Measurements from ENCODE around the gene TP53AIP1.

Gene TP53AIP1

DNA sequence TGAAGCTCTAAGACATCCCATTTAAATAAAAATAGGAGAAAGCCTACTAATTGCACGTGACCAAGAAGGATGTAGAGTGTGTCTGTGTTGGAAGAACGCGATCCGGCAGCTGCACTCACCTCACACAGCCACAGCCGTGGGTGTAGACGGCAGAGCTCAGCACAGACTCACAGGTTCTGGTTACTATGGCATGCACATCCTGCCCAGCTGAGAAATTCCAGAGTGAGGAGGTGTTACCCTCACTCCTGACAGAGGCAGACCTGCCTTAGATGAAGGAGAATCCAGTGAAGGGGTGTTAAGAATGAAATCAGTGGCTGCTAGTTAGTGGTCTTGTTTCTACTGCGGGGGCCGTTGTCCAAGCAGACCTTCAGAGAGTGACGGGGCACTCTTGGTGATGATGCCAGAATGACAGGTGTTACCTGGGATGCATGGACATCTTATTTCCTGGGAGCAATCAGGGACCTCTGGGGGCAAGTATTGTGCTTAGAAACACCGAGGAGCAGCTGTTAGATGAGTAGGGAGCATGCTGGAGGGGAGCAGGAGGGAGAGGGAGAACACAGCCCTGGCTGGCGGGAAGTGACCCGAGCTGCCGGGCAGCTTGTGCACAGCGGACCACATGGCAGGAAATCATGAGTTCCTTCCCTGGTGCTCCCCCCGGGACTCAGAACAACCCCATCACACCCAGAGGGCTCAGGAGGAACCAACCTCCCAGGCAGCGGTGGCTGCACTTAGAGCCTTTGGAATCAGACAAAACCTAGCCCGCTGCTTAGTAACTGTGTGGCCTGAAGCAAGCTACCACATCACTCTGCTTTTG is 39.2 kb downstream of the TP53AIP1 start:
- DNase-seq (ENCODE audit: low spot score): no peak
- H3K27ac ChIP-seq: peak overlapping the region in 1 of 2 donors; percentile 81
- no peak overlapping the region for H3K4me3 ChIP-seq
- TF ChIP-seq, protein P1, sequence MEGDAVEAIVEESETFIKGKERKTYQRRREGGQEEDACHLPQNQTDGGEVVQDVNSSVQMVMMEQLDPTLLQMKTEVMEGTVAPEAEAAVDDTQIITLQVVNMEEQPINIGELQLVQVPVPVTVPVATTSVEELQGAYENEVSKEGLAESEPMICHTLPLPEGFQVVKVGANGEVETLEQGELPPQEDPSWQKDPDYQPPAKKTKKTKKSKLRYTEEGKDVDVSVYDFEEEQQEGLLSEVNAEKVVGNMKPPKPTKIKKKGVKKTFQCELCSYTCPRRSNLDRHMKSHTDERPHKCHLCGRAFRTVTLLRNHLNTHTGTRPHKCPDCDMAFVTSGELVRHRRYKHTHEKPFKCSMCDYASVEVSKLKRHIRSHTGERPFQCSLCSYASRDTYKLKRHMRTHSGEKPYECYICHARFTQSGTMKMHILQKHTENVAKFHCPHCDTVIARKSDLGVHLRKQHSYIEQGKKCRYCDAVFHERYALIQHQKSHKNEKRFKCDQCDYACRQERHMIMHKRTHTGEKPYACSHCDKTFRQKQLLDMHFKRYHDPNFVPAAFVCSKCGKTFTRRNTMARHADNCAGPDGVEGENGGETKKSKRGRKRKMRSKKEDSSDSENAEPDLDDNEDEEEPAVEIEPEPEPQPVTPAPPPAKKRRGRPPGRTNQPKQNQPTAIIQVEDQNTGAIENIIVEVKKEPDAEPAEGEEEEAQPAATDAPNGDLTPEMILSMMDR (IDR thresholded peaks at IDR 0.05): no peak

DNA sequence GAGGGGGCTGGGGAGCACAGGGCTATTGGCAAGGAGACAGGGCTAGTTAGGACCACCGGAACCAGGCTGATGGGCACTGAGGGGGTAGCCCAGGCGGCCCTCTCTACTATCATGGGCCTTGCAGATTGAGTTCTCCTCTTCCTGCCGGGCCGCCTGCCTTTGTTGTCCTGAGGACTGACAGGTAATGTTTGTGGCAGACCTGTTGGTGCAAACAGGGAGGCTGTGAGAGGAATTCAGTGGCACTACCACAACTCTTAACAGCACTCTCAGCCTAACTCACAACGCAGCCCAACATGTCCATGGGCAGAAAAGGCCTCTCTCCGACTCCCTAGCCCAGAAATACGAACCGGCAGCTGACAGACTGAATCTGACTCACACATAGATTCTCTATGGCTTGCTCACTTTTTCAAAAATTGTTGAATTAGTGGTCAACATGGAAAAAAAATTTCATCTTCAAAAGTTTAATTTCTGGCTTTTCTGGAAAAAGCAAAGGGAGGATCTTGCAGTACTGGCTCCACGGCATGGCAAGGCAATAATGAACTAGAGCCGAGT is 40.1 kb downstream of the TP53AIP1 start:
- no peak overlapping the region for H3K4me3 ChIP-seq
- no peak for DNase-seq (ENCODE audit: low spot score)
- H3K27ac ChIP-seq: no peak overlapping the region
- TF ChIP-seq, protein P1 (IDR thresholded peaks at IDR 0.05): no peak

DNA sequence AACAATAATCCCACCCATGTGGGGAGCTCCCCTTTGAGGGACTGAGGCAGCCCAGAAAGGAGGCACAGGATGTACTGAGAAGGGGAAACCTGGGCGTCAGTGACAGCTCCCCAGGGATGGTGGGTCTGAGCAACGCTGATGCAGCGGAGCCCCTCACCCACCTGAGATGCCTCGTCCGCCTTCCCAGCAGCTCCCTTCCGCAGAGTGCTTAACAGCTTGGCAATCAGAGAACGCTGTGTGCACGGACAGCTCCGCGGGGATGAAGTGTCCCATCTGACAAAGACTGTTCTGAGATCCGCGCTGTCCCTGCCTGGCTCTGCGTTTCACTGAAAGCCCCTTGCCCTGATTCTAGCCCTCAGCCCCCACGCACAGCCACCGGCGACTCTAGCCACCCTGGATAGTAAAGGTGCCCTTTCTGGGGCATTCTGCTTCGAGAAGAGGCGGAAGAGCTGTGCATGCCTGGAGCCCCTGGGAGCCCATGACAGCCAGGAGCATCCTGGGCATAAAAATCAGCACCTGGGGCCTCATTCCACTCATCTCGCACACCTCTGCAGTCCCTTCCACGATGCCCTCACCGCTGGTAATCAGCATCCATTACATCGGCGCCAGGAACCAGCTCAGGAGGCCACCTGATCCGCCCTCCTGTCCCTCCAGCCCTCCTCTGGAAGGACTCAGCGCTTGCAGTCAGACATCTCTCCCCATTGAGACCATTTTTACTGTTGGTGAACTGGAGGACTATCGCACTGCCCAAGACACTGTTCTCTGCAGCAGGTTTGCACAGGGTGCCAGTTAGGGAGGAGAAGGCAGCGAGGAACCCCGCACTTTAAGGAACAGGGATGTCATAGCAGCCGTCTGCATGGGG is 40.8 kb downstream of the TP53AIP1 start:
- TF ChIP-seq, protein P1 (IDR thresholded peaks at IDR 0.05): no peak
- no peak for DNase-seq (ENCODE audit: low spot score)
- no peak overlapping the region for H3K27ac ChIP-seq
- no peak overlapping the region for H3K4me3 ChIP-seq

DNA sequence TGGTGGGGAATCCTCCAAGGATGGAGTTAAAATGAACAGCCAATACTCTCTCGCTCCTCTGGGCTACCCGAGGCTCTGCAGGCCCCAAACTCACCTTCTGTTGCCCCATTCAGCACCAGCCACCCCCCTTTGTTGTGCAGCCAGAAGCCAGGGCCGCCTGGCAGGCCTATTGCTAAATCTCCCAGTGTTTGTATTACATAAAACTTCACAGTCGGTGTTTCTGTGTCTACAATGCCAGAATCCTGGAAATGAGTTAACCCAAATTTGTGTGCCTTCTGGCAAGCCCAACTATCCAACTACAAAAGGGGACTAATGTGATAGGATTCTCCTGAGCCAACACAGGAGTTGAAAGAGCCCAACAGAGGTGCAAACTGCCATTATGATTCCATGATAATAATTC is 42.2 kb downstream of the TP53AIP1 start:
- TF ChIP-seq, protein P1 (IDR thresholded peaks at IDR 0.05): no peak
- DNase-seq (ENCODE audit: low spot score): no peak
- Histone ChIP-seq H3K4me3 (no peak overlapping the region), H3K27ac (no peak overlapping the region)

DNA sequence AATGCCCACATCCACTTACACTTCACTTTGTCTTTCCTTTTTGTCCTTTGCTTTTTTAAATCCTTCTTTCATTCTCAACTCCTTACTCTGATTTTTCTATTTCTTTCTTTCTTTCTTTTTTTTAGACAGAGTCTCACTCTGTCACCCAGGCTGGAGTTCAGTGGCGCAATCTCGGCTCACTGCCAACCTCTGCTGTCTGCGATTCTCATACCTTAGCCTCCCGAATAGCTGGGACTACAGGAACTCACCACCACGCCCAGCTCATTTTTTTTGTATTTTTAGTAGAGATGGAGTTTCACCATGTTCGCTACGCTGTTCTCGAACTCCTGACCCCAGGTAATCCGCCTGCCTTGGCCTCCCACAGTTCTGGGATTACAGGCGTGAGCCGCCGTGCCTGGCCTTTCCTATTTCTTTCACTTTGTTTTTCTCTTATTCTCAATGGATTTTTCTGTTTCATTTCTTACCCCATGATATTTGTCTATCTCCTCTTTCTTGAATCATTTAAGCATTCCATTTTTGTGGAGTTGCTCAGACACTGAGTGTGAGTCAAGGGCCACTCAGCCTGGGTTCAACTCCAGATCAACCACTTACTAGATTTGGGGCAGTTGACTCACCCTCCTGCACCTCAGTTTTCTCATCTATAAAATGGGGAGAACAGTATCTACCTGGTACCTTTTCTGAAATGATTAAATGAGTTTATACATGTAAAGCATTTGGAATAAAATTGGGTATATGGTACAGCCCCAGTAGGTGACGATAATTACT is 43.9 kb downstream of the TP53AIP1 start:
- TF ChIP-seq, protein P1 (IDR thresholded peaks at IDR 0.05): no peak
- no peak overlapping the region for H3K4me3 ChIP-seq
- H3K27ac ChIP-seq: no peak overlapping the region
- no peak for DNase-seq (ENCODE audit: low spot score)

DNA sequence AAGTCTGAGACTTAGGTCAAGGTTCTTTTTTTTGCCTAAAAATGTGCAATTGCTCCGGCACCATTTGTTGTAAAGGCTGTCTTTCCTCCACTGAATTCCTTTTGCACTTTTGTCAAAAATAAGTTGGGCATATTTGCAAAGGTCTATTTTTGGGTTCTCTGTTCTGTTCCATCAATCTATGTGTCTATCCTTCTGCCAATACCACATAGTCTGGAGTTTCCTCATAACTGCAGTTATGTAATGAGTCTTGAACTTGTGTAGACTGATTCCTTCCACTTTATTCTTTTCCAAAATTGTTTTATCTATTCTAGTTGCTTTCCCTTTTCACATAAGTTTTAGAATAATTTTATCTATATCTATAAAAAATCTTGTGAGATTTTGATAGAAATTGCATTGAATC is 44.8 kb downstream of the TP53AIP1 start:
- H3K4me3 ChIP-seq: no peak overlapping the region
- DNase-seq (ENCODE audit: low spot score): no peak
- no peak overlapping the region for H3K27ac ChIP-seq
- TF ChIP-seq, protein P1 (IDR thresholded peaks at IDR 0.05): no peak
